ENCODE measurements around the gene UNCX.
"Not testable (repeated sequence)": the region's sequence is repeated elsewhere in the genome, so short reads cannot be mapped to it uniquely, and the experiment has no call there.

UNCX gene

DNA sequence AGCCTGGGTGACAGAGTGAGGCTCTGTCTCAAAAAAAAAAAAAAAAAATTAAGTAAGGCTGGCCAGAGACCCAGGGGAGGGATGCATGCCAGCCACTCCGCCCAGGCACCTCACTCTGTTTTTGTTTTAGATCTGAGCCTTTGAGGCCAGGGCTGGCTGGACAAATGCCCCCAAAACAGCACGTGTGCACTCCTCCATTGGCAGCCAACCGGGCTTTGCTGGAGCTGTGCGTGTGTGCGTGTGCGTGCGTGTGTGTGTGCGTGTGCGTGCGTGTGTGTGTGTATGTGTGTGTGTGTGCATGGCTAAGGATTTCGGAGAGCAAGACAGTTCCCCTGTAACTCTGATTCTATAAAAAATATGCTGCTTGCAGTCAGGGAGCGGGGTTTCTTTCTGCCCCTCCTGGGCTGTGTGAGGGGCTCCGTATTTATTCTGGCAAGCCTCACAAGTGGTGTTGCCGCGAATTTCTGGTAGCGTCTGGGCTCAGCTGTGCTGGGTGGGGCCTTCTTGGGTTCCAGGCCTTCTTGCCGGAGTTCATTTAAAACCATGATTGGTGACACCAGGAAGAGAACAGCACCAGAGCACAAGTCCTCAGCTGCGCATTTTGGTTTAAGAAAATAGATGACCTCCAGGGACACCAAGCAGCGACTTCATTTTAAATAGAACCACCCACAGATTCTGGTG lies 28.1 kb upstream of the UNCX start:
- Mint-ChIP-seq H3K4me1 (ENCODE audit: low read depth) (no peaks in the 10 kb centered on the region), H3K27ac (no peak overlapping the region), H3K27me3 (ENCODE audit: low read depth) (peaks cover 6% of the 10 kb centered on the region), H3K9me3 (no peaks in the 10 kb centered on the region), H3K4me3 (no peak overlapping the region), H3K36me3 (ENCODE audit: low read depth) (no peaks in the 10 kb centered on the region)
- DNase-seq (ENCODE audit: low spot score) = no peak

DNA sequence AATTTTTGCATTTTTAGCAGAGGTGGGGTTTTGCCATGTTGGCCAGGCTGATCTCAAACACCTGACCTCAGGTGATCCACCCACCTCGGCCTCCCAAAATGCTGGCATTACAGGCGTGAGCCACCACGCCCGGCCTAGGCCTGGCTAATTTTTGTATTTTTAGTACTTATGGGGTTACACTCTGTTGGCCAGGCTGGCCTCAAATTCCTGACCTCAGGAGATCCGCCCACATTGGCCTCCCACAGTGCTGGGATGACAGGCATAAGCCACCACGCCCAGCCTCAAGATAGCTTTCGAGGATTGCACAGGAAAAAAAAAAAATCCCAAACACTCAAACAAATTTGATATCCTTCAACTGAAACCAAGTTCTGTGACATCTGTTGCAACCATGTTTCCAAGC lies 26.9 kb upstream of the UNCX start:
- H3K9me3 Mint-ChIP-seq; H3K4me1 Mint-ChIP-seq (ENCODE audit: low read depth); H3K27ac Mint-ChIP-seq; H3K36me3 Mint-ChIP-seq (ENCODE audit: low read depth); DNase-seq (ENCODE audit: low spot score); H3K4me3 Mint-ChIP-seq: not testable (repeated sequence)
- H3K27me3 Mint-ChIP-seq (ENCODE audit: low read depth) = peaks cover 14% of the 10 kb centered on the region

DNA sequence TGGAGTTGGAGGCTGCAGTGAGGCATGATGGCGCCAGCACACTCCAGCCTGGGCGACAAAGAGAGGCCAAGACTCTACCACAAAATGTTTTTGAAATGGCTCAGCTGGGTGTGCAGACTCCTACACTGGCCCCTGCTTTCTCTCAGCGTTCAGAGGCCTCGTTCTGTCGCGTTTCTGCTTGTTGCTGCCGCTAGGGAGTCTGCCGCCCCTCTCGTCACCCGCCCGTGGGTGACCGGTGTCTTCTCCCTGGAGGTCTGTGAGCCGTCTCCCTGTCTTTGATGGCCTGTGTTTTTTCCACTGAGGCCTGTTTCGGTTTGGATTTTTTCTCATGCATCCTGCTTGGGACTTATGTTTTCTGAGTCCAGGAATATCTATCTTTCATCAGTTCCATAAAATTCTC lies 23.6 kb upstream of the UNCX start:
- H3K4me3 Mint-ChIP-seq = no peak overlapping the region

DNA sequence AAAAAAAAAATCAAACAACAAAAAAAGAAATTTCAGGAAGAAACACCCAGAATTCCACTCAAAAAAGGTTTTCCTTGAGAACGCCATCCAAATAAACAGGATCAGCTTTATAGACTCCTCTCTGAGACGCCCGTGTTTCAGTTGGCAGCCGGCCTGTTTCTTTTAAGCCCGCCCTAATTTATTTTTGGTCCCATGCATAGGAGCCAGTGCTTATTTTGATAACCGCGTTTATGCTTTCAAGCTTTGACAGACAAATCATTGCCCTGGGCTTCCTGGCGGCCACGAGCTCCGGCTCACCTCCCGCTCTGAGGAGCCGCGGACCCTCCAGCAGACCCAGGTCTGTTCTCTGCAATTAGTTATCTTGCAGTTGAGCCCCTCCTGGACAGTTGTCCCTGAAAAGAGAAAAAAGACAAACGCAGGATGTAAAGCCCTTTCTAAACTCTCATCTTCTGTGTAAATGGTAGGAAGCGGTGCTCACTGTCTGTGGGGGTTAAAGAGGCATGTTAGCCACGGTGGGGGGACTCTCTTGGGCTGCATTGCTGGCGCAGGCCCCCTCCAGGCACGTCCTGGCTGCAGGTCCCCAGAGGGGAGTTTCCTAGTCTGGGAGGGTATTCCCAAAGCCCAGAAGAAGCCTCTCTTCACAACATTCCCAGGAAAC lies 22.2 kb upstream of the UNCX start:
- no peaks in the 10 kb centered on the region for H3K4me1 Mint-ChIP-seq (ENCODE audit: low read depth)
- H3K9me3 Mint-ChIP-seq = no peaks in the 10 kb centered on the region
- no peak overlapping the region for H3K27ac Mint-ChIP-seq
- no peak overlapping the region for H3K4me3 Mint-ChIP-seq
- H3K36me3 Mint-ChIP-seq (ENCODE audit: low read depth) = no peaks in the 10 kb centered on the region
- no peak for DNase-seq (ENCODE audit: low spot score)
- peaks cover 20% of the 10 kb centered on the region for H3K27me3 Mint-ChIP-seq (ENCODE audit: low read depth)

More for the DNA sequence above, 23.6 kb upstream of the UNCX start:
- no peak for DNase-seq (ENCODE audit: low spot score)
- H3K27me3 Mint-ChIP-seq (ENCODE audit: low read depth) = peaks cover 18% of the 10 kb centered on the region
- H3K27ac Mint-ChIP-seq = no peak overlapping the region
- no peaks in the 10 kb centered on the region for H3K4me1 Mint-ChIP-seq (ENCODE audit: low read depth)
- H3K36me3 Mint-ChIP-seq (ENCODE audit: low read depth) = no peaks in the 10 kb centered on the region
- H3K9me3 Mint-ChIP-seq = no peaks in the 10 kb centered on the region

DNA sequence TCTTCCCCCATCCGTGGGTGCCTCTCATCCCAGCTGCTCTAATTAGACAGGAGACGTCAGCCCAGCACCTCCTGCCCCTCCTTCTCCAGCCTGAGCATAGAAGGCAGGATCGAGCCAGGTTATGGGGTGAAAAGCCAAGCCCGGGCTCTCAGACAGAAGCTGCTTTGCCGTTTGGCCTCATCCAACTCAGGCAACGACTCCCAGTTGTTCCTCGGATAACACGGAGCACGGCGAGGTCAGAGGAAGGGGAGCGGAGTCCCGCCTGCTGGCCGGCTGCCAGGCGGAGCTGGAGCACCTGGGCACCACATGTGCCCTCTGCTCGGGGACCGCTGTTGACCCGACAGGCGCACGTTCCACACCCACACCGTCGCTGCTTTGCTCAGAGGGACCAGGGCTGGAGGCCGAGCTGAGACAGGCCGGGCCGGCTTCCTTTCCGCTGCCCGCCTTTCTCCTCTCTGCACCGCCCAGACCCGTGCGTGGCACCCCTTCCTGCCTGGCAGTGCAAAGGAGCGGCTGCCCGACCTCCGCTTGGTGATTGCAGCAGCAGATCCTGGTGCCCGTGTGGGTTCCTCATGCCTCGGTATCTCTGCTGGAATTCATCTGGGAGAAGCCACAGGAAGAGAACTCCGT lies 21.6 kb upstream of the UNCX start:
- no peak for DNase-seq (ENCODE audit: low spot score)
- no peaks in the 10 kb centered on the region for H3K4me1 Mint-ChIP-seq (ENCODE audit: low read depth)
- no peak overlapping the region for H3K4me3 Mint-ChIP-seq
- H3K27me3 Mint-ChIP-seq (ENCODE audit: low read depth) = peaks cover 20% of the 10 kb centered on the region
- no peaks in the 10 kb centered on the region for H3K36me3 Mint-ChIP-seq (ENCODE audit: low read depth)
- no peaks in the 10 kb centered on the region for H3K9me3 Mint-ChIP-seq
- no peak overlapping the region for H3K27ac Mint-ChIP-seq

DNA sequence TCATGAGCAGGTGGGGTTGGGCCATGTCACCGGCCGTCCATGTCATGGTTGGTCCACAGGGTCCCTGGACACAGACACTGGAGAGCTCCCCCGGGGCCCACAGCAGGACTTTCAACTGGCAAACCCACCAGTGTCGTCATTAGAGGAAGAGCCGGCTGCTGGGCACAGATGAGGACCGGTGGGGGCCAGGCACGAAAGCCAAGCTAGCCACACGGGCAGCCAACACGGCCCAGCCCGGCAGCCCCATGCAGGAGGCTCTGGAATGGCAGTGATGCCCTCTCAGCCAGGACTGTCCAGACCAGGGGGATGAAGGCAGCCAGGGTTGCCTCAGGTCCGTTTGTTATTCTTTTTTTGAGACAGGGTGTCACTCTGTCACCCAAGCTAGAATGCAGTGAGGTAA lies 21.1 kb upstream of the UNCX start:
- no peak for DNase-seq (ENCODE audit: low spot score)
- H3K9me3 Mint-ChIP-seq = no peaks in the 10 kb centered on the region
- no peak overlapping the region for H3K27ac Mint-ChIP-seq
- H3K36me3 Mint-ChIP-seq (ENCODE audit: low read depth) = no peaks in the 10 kb centered on the region
- peaks cover 20% of the 10 kb centered on the region for H3K27me3 Mint-ChIP-seq (ENCODE audit: low read depth)
- H3K4me1 Mint-ChIP-seq (ENCODE audit: low read depth) = no peaks in the 10 kb centered on the region
- no peak overlapping the region for H3K4me3 Mint-ChIP-seq

DNA sequence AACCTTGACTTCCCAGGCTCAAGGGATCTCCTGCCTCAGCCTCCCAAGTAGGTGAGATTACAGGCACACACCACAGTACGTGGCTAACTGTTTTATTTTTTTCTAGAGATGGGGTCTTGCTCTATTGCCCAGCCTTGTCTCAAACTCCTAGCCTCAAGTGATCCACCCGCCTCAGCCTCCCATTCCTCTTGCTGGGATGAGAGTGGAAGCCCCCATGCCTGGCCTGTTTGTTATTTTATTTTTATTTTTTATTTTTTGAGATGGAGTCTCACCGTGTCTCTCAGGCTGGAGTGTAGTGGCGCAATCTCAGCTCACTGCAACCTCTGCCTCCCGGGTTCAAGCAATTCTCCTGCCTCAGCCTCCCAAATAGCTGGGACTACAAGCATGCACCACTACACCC lies 20.6 kb upstream of the UNCX start:
- H3K36me3 Mint-ChIP-seq (ENCODE audit: low read depth); DNase-seq (ENCODE audit: low spot score); H3K4me1 Mint-ChIP-seq (ENCODE audit: low read depth); H3K27ac Mint-ChIP-seq; H3K4me3 Mint-ChIP-seq; H3K9me3 Mint-ChIP-seq: not testable (repeated sequence)
- H3K27me3 Mint-ChIP-seq (ENCODE audit: low read depth) = peaks cover 22% of the 10 kb centered on the region

DNA sequence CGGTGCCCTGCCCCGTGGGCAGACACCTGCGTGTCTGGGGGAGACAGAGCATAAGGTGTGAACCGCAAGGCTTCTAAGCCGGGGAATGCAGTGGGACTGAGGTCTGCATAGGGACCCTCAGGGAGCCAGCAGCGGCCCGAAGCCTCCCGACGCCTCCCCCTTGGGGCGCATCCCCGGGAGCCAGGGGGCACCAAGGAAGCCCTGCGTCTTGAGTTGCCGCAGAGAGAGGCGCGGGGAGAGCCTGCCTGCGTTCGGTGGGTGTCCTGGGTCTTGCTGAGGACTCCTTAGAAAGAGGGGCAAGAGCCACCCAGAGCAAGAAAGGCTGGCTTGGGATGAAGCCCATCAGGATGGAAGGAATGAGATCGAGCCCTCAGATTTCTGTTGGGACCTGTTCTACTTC lies 18.2 kb upstream of the UNCX start:
- peaks cover 21% of the 10 kb centered on the region for H3K27me3 Mint-ChIP-seq (ENCODE audit: low read depth)

DNA sequence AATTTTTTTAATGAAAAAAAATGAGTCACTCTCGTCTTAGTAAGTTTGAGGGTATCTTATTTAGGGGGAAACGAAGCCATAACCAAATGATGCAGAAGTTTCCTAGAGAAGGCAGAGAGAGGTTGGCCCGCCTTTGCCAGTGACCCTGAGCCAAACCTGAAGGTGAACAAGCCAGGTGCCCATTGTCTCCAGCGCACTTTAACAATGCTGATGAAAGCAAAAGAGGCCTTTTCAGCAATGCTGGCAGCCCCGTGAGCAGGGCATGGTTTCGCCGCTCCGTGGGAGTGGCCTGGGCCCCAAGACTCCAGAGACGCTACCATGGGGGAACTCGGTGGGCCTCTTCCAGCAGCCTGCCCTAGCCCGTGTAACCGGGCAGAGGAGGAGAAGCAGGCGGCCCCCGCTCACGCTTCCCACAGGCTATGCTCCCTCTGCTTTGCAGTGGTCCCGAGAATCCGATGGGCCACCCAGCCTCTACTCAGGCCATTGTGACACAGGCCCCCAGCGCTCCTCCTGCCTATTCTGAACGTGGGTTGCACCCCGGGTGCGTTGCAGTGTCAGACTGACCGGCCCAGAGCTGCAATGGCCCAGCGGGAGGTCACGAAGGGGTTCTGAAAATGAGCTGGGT lies 14.0 kb upstream of the UNCX start:
- H3K4me1 Mint-ChIP-seq (ENCODE audit: low read depth) = no peaks in the 10 kb centered on the region
- H3K36me3 Mint-ChIP-seq (ENCODE audit: low read depth) = no peaks in the 10 kb centered on the region
- no peak overlapping the region for H3K4me3 Mint-ChIP-seq
- H3K9me3 Mint-ChIP-seq = no peaks in the 10 kb centered on the region
- peaks cover 35% of the 10 kb centered on the region for H3K27me3 Mint-ChIP-seq (ENCODE audit: low read depth)
- no peak overlapping the region for H3K27ac Mint-ChIP-seq
- no peak for DNase-seq (ENCODE audit: low spot score)

More for the DNA sequence above, 18.2 kb upstream of the UNCX start:
- Mint-ChIP-seq H3K4me1 (ENCODE audit: low read depth) (no peaks in the 10 kb centered on the region), H3K27ac (no peak overlapping the region), H3K4me3 (no peak overlapping the region), H3K9me3 (no peaks in the 10 kb centered on the region), H3K36me3 (ENCODE audit: low read depth) (no peaks in the 10 kb centered on the region)
- no peak for DNase-seq (ENCODE audit: low spot score)

DNA sequence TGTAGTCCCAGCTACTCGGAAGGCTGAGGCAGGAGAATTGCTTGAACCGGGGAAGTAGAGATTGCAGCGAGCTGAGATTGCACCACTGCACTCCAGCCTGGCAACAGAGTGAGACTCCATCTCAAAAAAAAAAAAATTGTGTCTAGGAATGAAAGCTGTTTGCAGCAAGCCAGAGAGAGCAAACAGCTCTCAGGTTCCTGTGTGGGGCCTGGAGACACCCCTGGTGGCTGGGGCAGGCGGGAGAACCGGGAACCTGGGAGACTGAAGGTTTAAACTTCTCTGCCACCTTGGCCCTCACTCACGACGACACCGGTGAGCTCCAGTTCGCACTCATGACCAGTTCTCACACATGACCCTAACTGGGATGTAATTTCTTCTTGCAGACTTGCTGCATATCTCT lies 13.2 kb upstream of the UNCX start:
- Mint-ChIP-seq H3K36me3 (ENCODE audit: low read depth) (no peaks in the 10 kb centered on the region), H3K4me1 (ENCODE audit: low read depth) (no peaks in the 10 kb centered on the region), H3K4me3 (no peak overlapping the region), H3K27me3 (ENCODE audit: low read depth) (peaks cover 35% of the 10 kb centered on the region), H3K27ac (no peak overlapping the region), H3K9me3 (no peaks in the 10 kb centered on the region)
- no peak for DNase-seq (ENCODE audit: low spot score)

DNA sequence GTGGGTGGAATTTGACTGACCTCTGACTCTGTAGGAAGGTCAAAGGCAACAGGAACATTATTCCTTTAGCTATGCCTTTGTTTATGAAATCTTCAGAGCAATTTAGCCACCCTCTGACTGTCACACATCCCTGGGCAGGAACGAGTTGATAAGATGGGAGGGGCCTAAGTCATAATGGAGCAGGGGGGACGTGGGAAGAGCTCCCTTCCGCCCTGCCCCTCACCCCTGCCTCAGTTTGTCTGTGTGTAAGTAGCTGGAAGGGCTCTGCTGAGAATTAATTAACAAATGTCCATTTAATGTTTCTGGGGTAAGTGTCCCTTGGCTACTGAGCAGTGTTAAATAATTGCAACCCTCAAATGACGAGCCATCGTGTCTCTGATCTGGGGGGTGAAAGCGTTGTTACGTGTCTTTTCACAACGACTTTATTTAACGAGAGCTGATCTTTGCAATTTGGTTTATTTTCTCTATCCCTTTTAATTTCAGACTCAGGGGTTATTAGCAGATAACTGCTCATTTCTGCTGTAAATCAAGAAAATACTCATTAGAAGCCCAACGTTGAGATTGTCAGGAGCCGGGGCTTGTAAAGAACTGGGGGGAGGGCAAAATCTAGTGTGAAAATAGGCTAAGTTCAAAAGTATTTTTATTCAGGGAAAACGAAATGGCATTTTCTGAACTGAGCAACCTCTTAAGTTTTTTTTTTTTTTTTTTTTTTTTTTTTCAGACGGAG lies 12.5 kb upstream of the UNCX start:
- H3K4me1 Mint-ChIP-seq (ENCODE audit: low read depth) = no peaks in the 10 kb centered on the region
- DNase-seq (ENCODE audit: low spot score) = no peak
- H3K9me3 Mint-ChIP-seq = no peaks in the 10 kb centered on the region
- H3K36me3 Mint-ChIP-seq (ENCODE audit: low read depth) = no peaks in the 10 kb centered on the region
- no peak overlapping the region for H3K27ac Mint-ChIP-seq
- peaks cover 39% of the 10 kb centered on the region for H3K27me3 Mint-ChIP-seq (ENCODE audit: low read depth)
- H3K4me3 Mint-ChIP-seq = no peak overlapping the region

DNA sequence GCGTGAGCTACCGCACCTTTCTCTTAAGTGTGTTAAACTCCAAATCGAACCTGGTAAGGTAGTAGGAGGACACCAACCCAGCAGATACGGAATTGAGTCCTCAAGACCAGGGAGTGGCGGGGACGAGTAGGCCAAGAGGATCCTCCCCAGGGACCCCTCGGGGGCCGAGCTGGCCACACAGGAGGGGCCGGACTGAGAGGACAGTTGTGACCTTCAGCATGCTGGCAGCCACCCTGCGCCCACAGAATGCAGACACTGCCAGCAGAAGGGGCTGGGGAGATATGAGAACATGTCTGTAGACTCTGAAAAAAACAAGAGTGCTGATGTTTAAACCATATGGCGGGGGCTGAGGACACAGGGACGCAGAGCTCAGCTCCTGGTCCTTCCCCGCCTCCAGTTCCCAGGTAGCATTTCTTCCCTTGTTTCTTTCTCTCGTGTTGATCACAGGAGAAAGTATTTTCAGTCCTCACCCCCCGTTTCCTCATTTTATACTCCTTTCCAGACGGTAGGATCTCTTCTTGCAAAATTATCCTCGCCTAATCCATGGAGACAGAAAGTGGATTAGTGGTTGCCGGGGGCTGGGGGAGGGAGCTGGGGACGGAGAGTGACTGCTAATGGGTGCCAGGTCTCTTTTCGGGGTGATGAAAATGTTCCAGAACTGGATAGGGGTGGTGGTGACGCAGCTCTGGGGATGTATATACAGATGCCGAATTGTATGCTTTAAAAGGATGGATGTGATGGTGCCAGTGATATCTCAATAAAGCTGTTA lies 11.5 kb upstream of the UNCX start:
- Mint-ChIP-seq H3K27me3 (ENCODE audit: low read depth) (peaks cover 45% of the 10 kb centered on the region), H3K4me1 (ENCODE audit: low read depth) (no peaks in the 10 kb centered on the region), H3K36me3 (ENCODE audit: low read depth) (no peaks in the 10 kb centered on the region), H3K4me3 (no peak overlapping the region), H3K27ac (no peak overlapping the region), H3K9me3 (no peaks in the 10 kb centered on the region)
- DNase-seq (ENCODE audit: low spot score) = no peak

DNA sequence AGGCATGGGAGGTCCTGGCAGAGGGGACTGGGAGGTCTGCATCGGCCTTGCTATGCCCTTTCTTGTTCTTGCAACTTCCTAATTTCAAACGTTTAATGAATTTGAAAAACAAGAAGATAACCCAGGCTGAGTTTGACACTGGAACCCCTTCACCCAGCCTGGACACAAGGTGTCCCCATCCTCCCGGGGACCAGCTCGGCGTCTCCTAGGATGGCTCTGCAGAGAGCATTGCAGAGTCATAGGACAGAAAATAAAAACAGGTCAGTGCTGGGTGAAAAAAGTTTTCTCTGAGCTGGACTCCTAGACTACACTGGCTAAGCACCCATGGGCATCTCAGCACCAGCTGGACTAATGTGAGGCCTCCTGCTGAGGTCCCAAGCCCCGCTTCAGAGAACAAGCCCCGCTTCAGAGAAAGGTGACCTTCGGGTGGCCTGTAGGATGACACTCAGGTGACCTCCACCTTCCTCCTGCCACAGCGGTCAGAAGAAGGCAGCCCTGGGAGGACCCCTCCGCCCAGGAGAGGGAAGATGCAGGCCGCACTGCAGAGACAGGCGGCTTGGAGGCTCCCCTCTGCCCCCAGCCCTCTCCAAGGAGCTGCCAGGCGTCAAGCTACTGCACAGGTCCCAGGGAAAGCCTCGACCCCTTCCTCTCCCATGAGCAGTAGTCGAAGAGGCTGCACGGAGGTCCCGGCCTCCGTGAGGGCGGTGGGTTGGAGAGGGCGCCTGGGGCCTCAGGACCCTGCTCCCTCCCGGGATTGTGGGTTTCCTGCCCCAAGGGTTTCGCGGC lies 9.3 kb upstream of the UNCX start:
- Mint-ChIP-seq H3K4me3 (no peak overlapping the region), H3K9me3 (no peaks in the 10 kb centered on the region), H3K27me3 (ENCODE audit: low read depth) (peaks cover 60% of the 10 kb centered on the region), H3K27ac (peak overlapping the region; percentile 26), H3K36me3 (ENCODE audit: low read depth) (no peaks in the 10 kb centered on the region), H3K4me1 (ENCODE audit: low read depth) (no peaks in the 10 kb centered on the region)
- DNase-seq (ENCODE audit: low spot score) = no peak

Measured in T-helper 2 cell treated with Interferon-gamma antibody and Interleukin-4, amounts not matched to agents 5 μg/mL and 100 μg/mL, for 36 hours (primary cell).